ENCODE data around the gene KPNA2.
"Not testable (repeated sequence)": the region's sequence is repeated elsewhere in the genome, so short reads cannot be mapped to it uniquely, and the experiment has no call there.

DNA sequence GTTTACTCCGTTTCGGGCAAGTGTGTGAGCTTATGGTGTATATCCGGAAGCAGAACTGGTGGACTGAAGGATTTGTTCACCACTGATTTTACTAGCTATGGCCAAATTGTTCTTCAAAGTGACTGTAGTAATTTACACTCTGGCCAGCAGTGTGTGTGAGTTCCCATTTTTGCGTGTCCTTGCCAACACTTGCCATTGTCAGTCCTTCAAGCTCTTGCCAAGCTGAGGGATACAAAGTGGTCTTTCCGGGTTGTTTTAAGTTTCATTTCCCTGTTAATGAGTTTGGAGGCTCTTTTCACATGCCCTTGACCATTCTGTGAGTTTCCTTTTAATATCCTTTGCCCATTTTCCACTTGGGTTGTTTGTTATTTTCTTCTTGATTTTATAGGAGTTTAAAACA, 42.0 kb downstream of the KPNA2 start:
- TF ChIP-seq CTCF, EZH2phosphoT487 (IDR thresholded peaks at IDR 0.05; ENCODE audit: low read length): not testable (repeated sequence)

All from MM.1S (cell line).